GM18517 (cell line): Measurements from ENCODE around the gene TEKT1.
"Not testable (repeated sequence)": the region's sequence is repeated elsewhere in the genome, so short reads cannot be mapped to it uniquely, and the experiment has no call there.

ENCODE experiments used
- ATAC-seq: cut with Tn5 transposase; IDR thresholded peaks from one replicate; pipeline ENCODE4 v1.9.1; 2021; ENCODE audit warnings: mild to moderate bottlenecking, moderate library complexity; ENCODE audit not compliant: unreplicated experiment

TEKT1 gene

DNA sequence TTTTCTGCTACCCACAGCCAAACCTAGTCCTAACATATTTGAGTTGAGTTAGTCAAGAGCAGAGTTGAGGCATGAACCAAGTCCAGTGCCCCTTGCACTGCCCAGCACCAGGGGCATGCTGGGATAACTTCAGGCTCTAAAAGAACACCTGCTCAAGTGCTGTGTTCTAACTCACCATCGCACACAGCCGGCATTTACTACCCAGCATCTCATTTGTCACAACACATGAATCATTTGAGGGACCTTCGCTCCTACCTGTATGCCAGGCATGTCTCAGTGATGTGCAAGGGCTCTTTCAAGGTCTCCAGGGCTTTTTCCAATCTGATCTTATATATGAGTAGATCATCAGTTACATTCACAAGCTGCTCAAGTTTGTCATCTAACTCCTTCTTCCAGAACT lies 12.6 kb downstream of the TEKT1 start:
- no peak for ATAC-seq

DNA sequence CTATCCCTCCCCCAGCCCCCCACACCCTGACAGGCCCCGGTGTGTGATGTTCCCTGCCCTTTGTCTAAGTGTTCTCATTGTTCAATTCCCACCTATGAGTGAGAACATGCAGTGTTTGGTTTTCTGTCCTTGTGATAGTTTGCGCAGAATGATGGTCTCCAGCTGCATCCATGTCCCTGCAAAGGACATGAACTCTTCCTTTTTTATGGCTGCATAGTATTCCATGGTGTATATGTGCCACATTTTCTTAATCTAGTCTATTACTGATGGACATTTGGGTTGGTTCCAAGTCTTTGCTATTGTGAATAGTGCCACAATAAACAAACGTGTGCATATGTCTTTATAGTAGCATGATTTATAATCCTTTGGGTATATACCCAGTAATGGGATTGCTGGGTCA lies 15.2 kb downstream of the TEKT1 start:
- not testable (repeated sequence) for ATAC-seq

DNA sequence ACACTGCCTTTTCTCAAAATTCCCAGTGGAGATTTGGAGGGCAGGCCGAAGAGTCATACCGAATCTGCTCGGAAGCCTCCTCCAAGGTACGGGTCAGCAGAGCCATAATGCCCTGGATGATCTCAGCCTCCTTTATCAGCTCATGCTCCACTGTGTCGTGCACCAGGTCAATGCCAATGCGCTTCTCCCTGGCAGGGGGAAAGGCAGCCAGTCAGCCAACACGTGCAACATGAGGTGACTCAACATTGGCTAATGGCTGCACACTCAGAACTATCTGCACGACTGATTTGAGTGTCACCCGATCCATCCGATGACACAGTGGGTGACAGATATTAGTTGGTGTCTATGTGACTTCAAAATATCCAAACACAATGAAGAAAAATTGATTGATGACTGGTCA lies 15.8 kb downstream of the TEKT1 start:
- ATAC-seq = no peak

DNA sequence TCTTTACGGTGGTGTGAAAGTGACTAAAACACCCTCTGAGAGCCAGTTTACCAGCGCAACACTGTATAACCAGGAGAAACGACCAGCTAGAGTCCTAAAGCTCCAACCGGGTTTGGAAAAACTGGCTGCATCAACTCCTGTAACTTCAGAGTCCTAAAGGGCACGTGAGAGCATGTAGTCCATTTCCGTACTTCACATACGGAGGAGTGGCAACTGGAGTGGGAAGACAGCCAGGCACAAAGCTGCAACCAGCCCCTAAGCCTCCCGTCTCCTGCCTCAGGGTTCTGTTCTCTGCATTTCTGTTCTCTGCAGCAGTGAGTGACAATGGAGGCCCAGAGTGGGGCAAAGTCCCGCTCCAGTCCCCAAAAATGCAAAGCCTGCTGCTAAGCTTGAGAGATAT lies 19.2 kb downstream of the TEKT1 start:
- no peak for ATAC-seq

DNA sequence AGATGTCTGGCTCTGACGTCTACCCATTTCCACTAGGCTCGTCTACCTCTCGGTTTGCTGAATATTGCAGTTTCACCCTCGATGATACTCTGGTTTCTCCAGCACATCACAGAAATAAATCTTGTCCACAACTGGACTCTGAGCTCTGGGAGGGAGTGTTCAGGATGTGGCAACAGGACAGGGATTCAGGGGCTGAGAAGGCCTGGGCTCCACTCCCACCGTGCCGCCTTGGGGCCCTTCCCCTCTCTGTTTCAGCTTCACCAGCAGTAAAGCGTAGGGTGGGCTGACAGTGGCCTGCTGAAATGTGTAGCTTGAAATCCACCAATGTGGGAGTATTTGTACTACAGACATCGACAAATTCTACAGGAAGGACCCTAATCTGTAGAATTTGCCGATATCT lies 20.0 kb downstream of the TEKT1 start:
- ATAC-seq = no peak

DNA sequence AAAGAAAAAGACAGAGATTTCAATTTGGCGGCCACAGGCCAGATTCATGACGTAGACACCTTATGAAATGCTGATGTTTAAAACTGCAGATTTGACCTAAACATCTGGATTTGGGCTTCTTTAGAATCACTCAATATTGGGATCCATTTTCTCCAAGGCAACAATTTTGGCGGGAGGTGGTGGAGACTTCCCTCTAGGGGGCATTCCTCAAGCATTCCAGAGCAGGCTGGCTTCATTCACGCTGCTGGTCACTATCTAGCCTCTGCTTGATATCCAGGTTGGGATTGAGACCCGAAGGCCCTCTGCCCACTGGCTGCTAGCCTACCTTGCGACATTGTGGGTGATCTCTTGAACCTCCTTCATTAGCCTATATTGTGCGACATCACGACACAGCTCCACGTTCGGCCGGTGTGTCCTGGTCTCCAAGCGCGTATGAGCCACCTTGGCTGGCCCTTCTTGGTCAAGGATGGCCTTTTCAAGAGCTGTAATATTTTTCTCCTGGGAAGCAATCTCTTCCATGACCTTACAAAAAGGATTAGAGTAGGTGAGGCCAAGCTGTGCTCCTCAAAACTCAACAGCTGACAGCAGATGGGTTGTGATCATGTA lies 31.0 kb downstream of the TEKT1 start:
- ATAC-seq = no peak

DNA sequence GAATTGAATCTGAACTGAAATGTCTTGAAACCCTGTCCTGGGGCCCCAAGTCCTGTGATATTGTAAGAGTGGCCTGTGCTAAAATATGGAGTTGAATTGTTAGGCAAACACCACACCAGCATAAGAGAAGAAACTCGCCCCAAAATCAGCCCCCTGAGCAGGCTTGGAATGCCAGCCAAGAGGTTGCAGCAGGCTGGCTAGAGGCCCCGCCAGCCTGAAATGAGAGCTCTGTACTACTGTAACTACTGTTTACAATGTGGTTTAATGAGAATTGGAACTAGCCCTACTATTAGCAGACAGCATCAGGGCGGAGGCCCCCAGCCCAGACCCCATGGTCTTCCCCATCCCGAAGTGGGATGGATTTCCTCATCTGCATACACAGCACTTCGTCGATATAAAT lies 31.8 kb downstream of the TEKT1 start:
- ATAC-seq = no peak

DNA sequence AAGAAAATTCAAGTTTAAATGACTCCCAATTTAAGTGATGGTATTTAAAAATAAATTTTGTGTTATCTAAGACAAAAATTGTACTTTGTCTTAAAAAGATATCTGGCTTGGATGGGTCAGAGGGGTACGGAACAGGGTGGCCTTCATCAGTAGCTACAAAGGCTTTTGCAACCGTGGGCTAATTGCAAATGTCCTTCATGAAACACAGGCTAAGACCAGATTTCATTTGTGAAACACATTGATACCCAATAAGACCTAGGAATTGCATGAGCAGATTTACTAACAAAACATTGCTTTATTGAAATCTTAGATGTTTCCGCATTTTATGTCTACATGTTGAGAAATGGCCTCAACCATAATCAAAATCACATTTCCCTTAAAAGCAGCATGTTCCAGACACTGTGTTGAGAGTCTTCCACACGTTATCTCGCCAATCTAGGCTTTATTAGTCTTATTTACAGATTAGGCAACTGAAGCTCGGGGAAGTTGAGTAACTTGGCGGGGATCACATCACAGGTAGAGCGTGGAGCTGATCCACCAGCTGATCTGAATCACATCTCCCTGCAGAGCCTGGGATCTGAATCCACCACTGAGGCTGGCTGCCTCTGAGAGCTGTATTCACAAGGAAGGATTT lies 33.7 kb downstream of the TEKT1 start:
- no peak for ATAC-seq

DNA sequence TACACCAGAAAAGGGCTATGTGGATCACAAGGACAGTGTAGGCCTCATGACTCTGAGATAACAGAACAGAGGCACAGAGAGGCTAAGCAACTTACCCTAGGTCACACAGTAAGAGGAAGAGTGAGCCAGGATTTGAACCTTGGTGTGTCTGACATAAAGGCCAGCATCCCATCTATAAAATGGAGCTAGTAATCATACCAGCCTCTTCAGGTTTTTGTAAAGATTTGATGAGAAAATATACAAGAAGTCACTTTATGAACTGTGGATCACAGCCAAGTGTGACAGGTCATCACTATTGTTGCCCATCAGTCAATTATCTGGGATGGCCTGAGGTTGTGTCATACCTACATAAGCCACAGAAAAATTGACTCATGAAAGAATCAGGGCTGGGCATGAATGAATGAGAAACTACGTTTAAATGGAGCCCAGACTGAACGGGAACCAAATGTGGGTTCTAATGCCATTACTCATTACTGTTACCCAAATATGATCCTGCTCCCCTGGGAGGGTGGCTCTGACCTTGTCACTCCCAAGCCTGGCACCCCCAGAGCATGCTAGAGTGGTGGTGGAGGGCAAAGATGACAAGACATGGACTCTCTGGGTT lies 34.5 kb downstream of the TEKT1 start:
- no peak for ATAC-seq

DNA sequence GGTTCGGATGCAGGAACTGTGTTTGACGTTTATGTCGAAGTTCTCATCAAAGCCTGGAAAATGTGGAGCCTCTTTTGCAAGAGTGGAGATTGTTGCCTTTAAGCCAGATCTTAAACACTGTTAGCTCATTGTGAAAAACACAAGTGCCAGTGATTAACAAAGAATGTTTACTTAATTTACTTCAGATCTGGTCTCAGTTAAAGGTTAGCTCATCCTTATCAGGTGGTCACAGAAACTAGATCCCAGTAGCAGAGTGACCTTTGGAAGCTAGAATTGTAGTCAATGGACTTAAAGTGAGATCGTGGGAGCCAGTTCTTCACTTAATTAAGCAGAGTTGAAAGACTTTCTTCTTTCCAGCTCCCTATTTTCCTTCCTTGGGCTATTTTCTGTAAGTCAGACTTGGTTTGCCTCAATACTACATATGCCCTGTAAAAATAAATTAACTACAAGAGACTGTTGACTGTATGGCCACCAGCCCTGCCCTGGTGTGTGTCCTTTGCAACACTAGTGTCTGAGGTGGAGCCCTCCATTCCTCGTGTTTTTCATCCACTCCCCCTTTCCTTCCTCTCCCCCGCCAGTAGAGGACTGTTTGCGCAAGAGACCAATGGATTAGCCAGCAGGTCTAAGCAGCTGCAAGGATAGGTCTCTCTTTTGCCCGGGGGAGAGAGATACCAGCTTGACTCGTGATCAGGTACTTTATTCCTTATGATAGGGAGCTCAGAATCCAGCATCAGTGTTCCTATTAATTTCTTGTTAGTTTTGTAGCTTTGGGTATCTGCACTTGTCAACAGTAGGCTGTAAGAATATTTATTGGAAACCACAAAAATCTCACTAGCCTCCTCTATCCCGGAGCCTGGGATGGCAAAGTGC lies 35.3 kb downstream of the TEKT1 start:
- no peak for ATAC-seq

DNA sequence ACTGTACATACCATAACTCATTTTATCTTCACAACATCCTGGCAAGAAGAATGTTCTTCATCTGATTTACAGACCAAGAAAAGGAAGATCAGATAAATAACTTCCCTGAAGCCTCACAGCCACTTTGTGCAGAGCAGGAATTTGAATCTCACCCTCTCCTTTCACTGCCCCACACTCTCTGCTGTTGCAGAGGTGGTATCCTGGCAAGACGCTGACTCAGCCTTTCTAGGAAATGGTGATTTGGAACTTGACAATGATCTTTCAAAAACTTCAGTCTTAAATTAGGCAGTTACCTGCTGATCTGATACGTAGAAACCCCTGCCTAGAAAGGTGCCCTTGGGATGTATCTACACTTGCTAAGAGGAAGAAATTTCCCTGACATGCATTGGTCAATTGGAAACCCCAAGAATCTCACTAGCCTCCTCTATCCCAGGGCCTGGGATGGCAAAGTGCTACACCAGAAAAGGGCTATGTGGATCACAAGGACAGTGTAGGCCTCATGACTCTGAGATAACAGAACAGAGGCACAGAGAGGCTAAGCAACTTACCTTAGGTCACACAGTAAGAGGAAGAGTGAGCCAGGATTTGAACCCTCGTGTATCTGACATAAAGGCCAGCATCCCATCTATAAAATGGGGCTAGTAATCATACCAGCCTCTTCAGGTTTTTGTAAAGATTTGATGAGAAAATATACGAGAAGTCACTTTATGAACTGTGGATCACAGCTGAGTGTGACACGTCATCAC lies 37.6 kb downstream of the TEKT1 start:
- no peak for ATAC-seq

DNA sequence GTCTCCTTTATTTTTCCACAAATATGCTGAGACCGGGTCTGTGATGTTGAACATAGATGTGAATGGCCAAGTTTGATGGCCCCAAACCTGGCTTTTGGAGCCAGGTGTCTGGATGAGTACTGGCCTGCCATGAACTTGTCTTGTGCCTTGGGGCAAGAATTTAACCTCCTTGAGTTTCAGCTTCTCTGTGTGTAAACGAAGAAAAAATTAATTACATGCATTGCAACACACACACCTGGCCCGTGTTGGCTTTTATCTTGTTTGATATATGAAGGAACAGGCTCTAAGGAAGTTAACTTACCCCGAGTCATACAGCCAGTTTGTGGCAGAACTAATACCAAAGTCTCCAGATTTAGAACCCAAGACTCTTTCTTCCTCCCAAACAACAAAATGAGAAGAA lies 42.4 kb downstream of the TEKT1 start:
- ATAC-seq = no peak

DNA sequence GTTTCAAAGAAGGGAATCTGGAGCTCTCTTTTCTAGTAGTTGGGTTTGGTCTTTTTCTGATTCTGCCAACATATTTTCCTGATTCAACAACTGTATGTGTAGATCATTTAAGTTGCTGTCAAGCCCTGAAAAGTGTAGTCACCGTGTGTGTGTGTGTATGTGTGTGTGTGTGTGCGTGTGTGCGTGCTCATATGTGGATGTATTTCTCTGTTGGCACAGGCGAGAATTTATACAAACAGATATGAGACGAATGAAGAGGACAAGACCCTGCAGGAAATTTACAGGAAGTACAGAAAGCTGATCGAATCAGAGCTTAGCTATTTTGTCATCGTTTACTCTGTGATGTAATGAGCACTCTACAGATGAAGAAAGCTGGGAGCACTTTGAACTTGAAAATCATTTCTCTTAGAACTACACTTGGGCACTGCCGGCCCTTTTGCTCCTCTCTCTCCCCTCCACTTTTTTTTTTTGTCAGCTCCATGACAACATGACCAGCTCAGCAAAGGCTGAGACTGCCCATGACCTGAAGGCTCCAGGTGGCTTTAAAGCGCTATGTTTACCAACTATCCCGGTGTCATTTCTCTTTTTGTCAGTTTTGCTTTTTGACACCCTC lies 44.3 kb downstream of the TEKT1 start:
- no peak for ATAC-seq

DNA sequence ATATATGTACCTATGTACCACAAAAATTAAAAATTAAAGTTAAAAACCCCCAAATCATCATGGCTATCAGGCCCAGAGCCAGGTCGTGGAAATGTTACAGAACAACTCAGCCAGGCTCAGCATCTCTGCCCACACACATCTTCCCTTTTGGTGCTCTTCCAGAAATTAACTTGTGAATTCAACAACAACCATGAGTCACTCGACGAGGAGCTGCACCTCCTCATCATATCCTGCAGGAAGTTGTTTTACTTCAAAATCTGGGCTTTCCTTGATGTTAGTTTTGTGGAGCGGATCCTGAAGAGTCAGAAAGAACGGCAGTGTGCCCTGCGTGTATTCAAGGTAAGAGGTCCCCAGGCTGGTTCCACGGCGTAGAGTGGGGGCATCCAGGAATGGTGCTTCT lies 44.9 kb downstream of the TEKT1 start:
- no peak for ATAC-seq

DNA sequence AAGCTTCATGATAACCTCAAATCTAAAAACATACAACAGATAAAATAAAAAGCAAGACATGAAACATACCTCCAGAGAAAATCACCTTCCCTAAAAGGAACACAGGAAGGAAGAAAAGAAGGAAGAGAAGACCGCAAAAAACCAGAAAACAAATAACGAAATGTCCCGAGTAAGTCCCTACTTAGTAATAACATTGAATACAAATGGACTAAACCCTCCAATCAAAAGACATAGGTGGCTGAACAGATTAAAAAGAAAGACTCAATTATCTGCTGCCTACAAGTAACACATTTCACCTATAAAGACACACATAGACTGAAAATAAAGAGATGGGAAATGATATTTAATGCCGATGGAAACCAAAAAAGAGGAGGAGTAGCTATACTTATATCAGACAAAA lies 49.3 kb downstream of the TEKT1 start:
- ATAC-seq = no peak

DNA sequence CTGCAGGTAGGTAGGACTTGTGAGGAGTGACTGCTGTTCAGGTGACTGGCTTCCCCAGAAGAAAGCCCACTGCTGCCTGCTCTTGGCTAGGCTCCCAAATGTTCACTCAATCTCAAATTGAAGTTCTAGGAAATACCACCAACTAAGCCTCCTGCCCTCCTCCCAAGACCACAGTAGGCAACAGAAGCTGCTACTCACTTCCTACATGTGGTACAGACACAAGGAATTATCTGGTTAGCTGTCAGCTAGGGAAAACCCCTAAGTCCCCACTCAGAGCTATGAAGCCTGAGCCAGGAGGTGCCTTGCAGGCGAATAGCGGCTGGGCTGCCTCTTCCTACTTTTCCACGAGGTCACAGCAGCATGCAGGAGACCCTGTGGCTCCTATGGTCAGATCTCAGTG lies 50.6 kb downstream of the TEKT1 start:
- ATAC-seq = no peak

DNA sequence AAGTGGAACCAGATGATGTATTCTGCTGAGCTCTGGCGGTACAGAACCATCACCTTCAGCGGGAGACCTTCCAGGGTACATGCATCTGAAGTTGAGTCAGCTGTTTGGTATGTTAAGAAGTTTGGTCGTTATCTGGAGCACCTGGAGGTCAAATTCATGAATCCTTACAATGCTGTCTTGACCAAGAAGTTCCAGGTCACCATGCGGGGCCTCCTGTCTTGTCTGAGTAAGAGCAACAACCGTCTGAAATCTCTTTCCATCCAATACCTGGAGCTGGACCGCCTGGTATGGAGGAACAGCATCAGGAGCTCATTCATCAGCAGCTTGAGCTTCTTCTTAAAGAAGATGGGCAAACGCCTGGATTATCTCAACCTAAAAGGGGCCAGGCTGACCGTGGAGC lies 51.5 kb downstream of the TEKT1 start:
- no peak for ATAC-seq

DNA sequence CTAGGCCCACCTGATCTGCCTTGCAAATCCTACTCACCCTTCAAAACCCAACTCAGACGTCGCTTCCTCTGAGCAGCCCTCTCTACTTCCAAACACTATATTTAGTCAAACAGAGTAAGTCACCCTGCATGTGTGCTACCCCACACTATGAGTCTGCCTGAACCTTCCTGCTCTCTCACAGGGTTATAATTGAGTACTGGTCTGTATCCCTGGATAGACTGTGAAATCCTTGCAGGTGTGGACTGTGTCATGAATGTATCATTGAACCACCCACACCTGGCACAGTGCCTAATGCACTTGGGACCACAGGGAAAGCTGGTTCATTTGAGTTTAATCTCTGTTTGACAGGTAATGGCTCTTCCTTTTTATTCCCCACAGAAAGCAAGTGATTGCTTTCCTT lies 52.1 kb downstream of the TEKT1 start:
- ATAC-seq = no peak

DNA sequence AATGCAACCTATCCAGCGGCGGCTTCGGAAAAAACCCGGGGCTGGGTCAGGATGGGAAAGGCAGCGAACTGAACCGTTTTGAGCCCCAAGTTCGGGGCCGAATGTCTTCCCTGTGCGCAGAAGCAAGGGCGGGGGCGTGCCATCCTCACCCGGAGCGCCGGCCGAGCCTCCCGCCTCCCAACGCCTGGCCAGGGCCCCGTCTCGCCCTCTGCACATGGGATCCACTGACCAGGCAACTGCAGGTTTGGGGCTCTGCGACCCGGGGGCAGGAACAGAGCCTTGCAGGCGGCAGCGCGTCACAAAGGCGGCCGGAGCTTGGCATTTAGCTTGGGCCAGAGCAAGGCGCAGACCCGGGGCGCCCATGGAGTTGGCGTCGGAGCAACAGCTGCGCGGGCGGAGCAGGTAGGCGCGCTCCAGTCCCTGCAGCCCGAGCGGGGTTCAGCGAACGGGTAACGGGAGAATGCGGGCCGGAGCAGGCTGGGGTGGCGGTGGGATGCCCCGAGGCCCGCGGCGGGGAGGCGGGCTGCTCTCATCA lies 55.6 kb downstream of the TEKT1 start, which contains the start of gene FBXO39:
Gene FBXO39 (plus strand): TSS at position 345 of the 535 bp plus-strand sequence. CDS start 3,654 bp downstream, outside the sequence.
- no peak for ATAC-seq

DNA sequence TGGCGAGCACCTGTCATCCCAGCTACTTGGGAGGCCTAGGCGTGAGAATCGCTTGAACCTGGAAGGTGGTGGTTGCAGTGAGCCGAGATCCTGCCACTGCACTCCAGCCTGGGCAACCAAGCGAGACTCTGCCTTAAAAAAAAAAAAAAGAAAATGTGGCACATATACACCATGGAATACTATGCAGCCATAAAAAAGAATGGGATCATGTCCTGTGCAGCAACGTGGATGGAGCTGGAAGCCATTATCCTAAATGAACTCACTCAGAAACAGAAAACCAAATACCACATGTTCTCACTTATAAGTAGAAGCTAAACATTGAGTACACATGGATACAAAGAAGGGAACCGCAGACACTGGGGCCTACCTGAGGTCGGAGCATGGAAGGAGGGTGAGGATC lies 56.6 kb downstream of the TEKT1 start:
- not testable (repeated sequence) for ATAC-seq
